ENCODE measurements around the gene SERGEF.

SERGEF gene

GRCh38 chr11:17783878-17784277, 229.0 kb downstream of the SERGEF start:
- H3K27ac ChIP-seq = no peak overlapping the region
- no peak for TF ChIP-seq CTCF (conservative IDR thresholded peaks at IDR 0.05)

- no peak for TF ChIP-seq CTCF (conservative IDR thresholded peaks at IDR 0.05)
- H3K27ac ChIP-seq = no peak overlapping the region
These were observed 230.1 kb downstream of the SERGEF start for GRCh38 chr11:17782603-17783337.

- no peak for TF ChIP-seq CTCF (conservative IDR thresholded peaks at IDR 0.05)
- H3K27ac ChIP-seq = no peak overlapping the region
These were observed 230.7 kb downstream of the SERGEF start for GRCh38 chr11:17782145-17782544.

- no peak overlapping the region for H3K27ac ChIP-seq
- no peak for TF ChIP-seq CTCF (conservative IDR thresholded peaks at IDR 0.05)
These were observed 231.2 kb downstream of the SERGEF start for GRCh38 chr11:17781626-17782025.

GRCh38 chr11:17781221-17781620, 231.6 kb downstream of the SERGEF start:
- no peak for TF ChIP-seq CTCF (conservative IDR thresholded peaks at IDR 0.05)
- H3K27ac ChIP-seq = no peak overlapping the region

GRCh38 chr11:17780668-17781067, 232.2 kb downstream of the SERGEF start:
- no peak for TF ChIP-seq CTCF (conservative IDR thresholded peaks at IDR 0.05)
- no peak overlapping the region for H3K27ac ChIP-seq

GRCh38 chr11:17779861-17780594, 232.8 kb downstream of the SERGEF start:
- no peak for TF ChIP-seq CTCF (conservative IDR thresholded peaks at IDR 0.05)
- H3K27ac ChIP-seq = no peak overlapping the region

Measured in VCaP (cell line).